Right ventricle myocardium inferior (tissue), 1 donor: ENCODE data around the gene FMO1. TPM values are rescaled to one million over a fixed set of nuclear protein-coding genes. Genes with fewer than 3 reads are reported as not detected.
"Not testable (repeated sequence)": the region's sequence is repeated elsewhere in the genome, so short reads cannot be mapped to it uniquely, and the experiment has no call there.

Experiments used
- ATAC-seq: fragments of 200-7000 bp; cut with Tn5 transposase; one replicate; pipeline ENCODE4 v1.9.1; 2020; ENCODE audit warnings: mild to moderate bottlenecking, moderate library complexity
- DNase-seq: peaks from one replicate; pipeline ENCODE4 v3.0.0; 2021; ENCODE audit errors: missing footprints
- intact Hi-C: fragments of 100-400 bp; cut with DNase I; formaldehyde crosslinking; loops from one replicate; pipeline ENCODE4 v1.11.0; 2022
- total RNA-seq: library from RNA; stranded (reverse); fragmentation: NEBNext Ultra II Directional; extraction: Animal tissue kit (Norgen Biotek cat#: 25700); gene quantifications from one replicate; pipeline ENCODE4 v1.2.1, GENCODE V29; 2021
- donor health status: DM: no; HTN: yes; CAD: no; lungs with severe emphysema.

The FMO1 gene
- total RNA-seq, 1 donor from 2014 or later, result 0.35 TPM

DNA sequence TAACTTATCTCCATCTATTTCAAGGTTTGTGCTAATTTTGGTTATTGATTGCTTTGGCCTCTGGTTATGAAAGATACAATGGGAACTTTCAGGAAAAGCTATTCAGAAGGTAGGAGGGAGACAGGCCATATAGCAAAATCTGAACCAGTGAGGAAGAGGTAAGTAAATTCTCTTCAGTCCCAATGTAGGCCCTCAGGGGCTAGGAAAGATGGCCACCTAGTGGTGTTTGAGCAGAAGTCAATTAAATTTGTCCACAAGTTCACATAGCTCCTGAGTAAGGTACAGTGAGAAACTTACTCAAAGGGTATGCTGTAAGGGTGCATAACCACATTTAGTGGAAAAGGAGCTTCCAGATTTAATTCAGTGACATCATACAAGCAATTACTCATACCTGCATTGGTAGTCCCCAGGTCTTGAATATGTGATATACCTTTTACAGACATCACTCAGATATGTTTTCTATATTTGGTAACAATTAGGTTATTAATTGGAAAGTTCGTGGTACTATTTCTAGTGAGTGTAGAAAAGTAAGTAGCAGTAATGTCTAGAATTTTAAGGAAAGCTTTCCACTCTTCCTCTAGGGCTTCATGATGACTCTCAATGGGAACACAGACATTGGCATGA is 21.4 kb upstream of the FMO1 start:
- no peak for DNase-seq
- ATAC-seq, result peak; percentile 68
- intact Hi-C loops, result loop anchor here (1.0 to 5.0 kb wide), 4 partner anchors 40 to 260 kb away; partner anchors contain the start of gene FMO2

DNA sequence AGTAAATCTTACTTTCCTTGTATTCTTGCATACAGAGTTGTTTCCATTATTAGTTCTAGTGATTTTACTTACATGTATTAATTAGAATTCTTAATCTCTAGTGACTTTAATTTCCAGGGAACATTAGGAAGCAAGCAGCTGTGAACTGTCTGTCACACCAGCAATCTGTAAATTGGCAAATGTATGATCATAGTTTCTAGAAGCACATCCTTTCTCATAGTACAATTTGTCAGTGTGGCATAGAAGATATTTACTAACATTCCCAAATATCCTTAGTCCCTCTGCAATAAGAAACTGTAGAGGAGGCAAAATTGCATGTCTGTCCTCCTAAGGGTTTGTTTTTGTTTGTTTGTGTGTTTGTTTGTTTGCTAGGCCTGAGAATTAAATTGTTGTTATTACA is 17.0 kb upstream of the FMO1 start:
- ATAC-seq (no peak), DNase-seq (no peak)
- intact Hi-C loops, result no loop called here

DNA sequence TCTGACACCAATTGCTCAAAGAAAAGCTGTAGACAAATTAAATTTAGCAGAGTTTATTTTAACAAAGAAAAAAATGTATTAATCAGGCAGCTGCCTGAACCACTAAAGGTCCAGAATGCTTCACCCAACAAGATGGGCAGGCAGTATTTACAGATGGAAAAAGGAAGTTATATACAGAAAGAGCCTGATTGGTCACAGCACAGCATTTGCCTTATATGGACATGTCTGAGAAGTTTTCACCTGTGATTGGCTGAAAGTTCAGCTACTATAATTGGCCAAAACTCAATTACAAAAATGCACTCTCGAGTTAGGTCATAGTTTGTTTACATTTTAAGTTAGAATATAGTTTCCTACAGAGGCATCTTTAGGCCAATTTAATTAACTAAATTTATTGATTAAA is 15.1 kb upstream of the FMO1 start:
- intact Hi-C loops, result no loop called here
- DNase-seq (no peak), ATAC-seq (no peak)

DNA sequence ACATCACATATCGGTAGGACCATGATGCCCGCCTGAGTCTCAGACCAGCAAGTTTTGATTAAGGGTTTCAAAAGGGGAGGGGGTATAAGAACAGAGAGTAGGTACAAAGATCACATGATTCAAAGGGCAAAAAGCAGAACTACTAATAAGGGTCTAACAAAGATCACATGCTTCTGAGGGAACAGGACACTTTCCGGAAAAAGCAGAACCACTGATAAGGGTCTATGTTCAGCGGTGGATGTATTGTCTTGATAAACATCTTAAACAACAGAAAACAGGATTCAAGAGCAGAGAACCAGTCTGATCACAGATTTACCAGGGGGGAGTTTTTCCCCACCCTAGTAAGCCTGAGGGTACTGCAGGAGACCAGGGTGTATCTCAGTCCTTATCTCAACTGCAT is 12.1 kb upstream of the FMO1 start:
- DNase-seq, intact Hi-C loops, ATAC-seq: not testable (repeated sequence)

DNA sequence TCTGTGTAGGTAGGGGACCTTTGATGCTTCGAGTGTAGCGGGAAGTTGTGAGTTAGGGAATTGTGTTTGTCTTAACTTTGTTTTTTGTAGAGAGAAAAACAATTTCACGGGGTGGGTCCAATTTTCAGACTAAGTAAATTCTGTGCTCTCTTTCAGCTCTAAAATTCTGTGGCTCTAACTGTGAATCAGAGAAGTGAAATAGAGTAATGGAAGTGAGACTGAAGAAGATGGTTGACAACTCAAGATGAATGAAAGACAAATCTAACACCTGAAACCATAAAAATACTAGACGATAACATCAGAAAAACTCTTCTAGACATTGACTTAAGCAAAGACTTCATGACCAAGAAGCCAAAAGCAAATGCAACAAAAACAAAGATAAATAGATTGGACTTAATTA is 4.4 kb upstream of the FMO1 start:
- intact Hi-C loops, result no loop called here

DNA sequence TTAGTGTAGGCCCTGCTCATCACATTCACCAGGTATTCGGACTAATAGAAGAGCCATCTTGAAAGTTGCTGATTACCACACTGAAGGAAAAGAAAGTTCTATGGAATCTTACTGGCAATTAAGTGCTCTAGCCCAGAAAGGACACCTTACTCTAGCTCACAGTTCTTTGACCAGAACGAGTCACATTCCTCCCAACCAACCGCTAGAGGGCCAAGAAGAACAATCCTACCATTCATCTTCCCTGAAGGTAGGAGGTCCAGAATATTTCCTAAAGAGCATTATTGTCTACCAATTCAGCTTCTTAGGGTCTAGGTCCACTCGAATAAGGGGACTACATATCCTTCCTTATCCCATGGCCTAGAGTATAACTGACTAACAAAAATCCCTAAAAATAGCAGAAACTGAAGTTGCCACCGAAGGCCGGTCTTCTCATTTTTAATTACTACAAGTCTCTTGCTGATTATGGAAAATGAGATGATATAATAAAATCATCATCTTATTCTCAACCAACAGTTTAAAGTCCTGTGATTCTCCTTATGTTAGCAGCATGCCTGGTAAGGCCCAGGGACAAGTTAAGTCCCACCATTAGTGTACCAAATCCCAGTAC is 2.7 kb upstream of the FMO1 start:
- intact Hi-C loops, result loop anchor here (1.0 kb wide), 1 partner anchor 68 kb away; no protein-coding TSS in a partner anchor
- no peak for DNase-seq
- peak; percentile 60 for ATAC-seq

More for the DNA sequence above, 4.4 kb upstream of the FMO1 start:
- DNase-seq (no peak), ATAC-seq (no peak)

DNA sequence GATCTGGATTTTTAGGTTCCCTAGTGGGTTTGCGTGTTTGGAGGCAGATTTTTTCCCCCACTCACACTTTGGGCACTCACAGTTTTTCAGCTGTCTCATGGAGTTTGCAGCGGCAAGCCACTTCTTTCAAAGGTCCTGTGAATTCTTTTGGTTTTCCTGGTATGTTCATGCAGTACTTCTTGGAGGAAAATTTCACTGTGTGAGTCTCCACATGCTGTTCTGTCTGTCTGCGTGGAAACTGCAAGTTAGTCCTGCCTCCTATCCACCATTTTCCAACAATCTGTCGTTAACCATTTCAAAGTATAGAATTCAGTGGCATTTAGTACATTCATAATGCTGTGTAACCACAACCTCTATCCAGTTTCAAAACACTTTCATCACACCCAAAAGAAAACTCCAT is 793 bp upstream of the FMO1 start:
- intact Hi-C loops, result no loop called here
- DNase-seq (no peak), ATAC-seq (no peak)

DNA sequence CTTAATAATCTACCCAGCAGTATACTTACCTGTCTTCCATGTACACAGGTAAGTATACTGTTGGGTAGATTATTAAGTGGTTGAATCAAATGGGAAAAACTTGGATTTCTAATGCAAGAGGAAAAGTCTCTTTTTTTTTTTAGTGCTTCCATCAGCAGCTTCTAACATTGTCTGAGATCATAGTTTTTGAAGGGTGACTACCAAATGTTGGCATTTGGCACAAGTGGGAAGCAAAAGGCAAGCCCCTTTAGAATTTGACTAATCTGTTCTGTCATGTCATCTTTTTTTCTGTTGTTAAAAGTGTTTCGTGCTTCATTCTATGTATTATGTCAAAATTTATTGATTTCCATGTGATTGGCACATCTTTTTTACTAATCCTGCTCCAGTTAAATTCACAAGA is 547 bp downstream of the FMO1 start:
- no peak for DNase-seq
- intact Hi-C loops, result no loop called here
- ATAC-seq, result no peak

DNA sequence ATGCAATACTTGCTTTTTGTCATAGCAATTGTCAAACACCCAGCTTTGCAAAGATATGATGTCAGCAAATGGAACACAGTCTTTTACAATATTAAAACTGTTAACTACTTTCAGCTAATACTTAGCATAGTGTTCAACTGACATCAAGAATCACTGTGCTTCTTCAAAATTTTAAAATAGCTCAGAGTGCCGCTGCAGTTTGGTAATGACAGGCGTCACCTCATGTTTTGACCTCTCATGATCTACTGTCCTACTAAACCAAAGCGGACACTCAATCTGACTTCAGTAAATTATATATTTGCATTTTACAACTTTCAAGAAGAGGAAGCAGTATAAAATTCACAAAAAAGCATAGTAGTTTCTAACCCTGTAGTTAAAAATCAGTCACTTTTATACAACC is 2.0 kb downstream of the FMO1 start:
- DNase-seq (no peak), ATAC-seq (no peak)
- intact Hi-C loops, result no loop called here

DNA sequence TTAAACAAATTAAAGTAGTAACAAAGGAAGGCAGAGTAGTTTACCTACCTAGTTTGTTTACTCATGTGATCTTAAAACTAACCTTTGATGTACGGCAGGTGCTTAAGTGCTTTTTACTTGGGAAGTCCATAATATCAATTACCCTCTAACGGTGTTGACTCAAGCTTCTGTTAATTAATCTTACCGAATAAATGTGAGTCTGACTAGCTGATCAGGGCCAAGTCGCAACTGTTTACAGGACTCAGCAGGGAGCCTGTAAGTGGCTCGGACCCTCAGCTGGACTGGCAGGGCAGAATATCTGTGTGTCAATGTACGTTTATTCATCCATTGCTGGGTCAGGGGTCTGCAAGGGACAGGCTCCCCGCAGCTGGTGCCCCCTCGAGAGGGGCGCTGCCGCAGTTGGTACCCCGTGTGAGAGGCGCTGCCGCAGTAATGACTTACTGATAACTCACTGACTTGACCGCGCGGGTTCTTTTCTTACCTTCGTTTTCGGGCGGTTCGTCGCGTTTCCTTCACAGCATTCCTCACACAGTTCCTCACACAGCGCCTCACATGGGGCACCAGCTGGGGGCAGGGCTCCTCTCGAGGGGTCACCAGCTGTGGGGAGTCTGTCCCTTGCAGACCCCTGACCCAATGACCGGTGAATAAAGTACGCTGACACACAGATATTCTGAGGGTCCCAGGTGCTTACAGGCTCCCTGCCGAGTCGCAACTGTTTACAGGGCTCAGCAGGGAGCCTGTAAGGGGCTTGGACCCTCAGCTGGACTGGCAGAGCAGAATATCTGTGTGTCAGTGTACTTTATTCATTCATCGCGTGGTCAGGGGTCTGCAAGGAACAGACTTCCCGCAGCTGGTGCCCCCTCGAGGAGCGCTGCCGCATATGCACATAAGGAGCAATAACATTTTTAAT is 3.0 kb downstream of the FMO1 start:
- peak; percentile 31 for ATAC-seq
- no peak for DNase-seq
- intact Hi-C loops, result no loop called here

DNA sequence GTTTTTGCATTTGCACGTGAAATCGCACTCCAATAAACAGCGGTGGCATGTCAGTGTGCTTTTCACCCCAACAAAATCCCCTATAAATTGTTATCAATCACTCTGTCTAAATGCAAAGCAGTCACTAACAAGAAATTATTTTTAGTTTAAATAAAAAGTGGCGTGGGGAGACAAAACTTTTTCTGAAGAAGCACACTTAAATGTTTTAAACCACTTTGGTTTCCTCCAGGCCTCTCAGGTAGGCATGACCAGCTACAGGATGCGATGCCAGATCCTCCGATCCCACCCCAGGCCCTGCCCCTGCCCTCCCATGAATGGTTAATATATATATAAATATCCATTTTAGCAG is 3.6 kb downstream of the FMO1 start:
- intact Hi-C loops, result no loop called here
- DNase-seq (no peak), ATAC-seq (no peak)

DNA sequence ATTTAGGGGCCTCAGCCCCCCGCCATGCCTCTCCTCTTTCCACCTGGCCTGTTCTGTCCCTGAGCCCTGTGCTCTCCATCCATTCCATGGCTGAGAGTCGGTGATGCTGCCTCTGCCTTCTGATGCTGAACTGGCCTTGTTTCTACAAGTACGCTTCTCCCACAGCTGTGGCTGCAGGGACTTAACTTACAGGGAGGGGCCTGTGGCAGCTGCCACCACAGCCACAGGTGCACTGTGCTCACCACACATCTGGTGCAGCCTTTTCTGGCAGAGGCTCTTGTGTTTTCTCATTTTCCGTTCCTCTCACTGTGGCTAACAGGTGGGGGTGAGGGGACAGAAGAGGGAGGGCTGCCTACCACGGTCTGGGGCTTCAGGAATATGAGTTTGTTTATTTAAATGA is 4.2 kb downstream of the FMO1 start:
- intact Hi-C loops, result no loop called here
- ATAC-seq (no peak), DNase-seq (no peak)

DNA sequence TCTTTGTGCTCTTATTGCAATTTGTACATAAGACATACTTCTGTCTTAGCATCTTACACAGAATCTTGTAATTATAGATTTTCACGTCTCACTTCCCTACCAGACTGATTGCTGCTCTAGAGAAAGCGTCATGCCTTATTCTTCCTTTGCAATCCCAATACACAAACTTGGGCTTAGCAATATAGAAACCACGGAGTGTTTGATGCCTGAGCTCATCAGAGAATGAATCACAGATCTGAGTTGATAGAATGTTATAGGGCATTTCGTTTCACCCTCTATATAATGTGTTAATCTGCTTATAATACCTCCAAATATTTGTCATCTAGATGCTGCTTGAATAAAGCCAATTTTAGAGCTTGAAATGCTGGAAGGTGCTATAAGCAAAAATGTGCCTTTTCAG is 6.6 kb downstream of the FMO1 start:
- no peak for ATAC-seq
- DNase-seq, result no peak
- intact Hi-C loops, result no loop called here

DNA sequence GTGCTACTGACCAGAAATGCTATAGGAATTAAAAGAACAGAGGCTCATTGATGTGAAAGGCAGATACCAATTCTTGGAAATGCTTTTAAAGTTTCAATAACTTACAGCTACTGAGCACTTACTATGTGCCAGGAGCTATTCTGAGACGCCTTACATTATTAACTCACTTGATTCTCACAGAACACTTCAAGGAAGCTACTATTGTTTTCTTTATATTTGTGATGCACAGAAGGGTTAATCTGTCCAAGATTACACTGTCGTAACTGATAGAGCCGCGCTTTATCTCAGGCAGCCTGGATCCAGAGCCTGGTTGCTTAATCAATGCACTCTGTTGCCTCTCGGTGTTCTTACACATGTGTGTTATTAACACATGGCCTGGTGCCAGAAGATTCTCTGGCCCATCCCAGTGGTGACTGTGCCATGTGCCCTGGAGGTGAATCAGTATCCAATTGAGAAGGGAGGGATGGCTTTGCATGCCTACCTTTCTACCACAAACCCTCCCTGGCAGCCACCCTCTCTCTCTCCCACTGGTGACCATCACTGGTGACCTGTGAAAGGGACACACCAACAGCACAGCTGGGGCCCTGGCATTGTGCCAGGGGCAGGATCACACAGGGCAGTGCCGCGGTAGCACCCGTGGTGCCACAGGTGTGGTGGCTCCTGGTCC is 8.8 kb downstream of the FMO1 start:
- ATAC-seq, result peak; percentile 40
- no peak for DNase-seq
- intact Hi-C loops, result no loop called here

DNA sequence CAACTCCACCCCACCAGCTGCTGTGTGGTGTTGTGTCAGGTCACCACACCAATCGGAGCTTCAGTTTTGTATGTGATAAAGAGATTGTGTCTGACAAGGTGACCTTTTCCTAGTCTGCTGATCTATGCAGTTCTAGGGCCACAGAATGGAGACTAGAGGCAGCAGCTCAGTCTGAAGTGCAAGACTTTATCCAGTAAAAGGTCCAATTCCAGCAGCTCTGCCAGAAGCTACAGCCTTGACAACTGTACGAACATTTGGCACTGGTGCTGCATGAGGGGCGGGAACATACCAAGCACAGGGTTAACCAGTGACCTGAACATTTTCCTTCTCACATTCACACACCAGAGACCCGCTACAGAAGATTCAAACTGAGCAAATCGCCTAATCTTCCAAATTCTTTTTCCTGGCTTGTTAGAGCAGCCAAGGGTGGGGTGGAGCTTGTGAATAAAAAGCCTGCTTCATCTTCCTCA is 9.3 kb downstream of the FMO1 start:
- intact Hi-C loops, result no loop called here
- peak; percentile 47 for ATAC-seq
- DNase-seq, result no peak

DNA sequence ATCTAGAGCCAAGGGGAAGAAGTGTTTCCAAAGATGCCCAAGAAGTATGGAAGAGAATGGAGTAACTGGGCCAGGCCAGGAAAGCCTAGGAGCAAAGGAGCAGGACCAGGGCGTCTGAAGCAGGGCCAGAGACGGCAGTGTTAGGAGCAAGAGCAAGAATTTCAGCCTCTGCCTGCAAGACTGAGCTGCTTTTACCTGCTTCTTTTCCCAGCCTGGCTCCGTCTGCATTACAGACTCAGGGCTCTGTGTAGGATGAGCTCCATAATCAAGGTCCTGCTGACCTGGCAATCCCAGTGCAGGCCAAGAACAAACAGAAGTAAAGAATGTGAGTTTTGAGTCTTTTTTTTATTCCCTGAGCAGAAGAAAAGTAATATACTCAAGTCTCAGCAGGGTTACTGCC is 10.1 kb downstream of the FMO1 start:
- intact Hi-C loops, result no loop called here
- ATAC-seq, result no peak

DNA sequence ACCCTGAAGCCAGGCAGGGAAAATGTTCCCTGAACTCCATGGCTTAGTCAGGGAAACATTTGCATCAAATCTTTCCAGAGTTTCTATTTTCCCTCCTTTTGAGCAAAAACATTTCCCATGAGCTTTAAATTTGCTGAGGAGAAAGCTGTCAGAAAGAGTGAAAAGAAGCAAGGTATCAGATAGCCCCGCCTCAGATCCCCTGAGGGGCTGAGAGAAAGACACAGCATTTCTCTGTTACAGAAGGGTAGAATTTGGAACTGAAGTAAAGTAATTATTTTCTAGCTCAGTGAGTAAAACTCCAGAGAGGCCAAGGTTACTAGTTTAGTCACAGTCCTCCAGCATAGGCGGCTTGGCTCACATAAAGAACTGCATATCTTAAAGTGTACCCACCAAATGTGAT is 10.6 kb downstream of the FMO1 start:
- DNase-seq (no peak), ATAC-seq (peak; percentile 48)
- intact Hi-C loops, result no loop called here

More for the DNA sequence above, 10.1 kb downstream of the FMO1 start:
- DNase-seq, result no peak

DNA sequence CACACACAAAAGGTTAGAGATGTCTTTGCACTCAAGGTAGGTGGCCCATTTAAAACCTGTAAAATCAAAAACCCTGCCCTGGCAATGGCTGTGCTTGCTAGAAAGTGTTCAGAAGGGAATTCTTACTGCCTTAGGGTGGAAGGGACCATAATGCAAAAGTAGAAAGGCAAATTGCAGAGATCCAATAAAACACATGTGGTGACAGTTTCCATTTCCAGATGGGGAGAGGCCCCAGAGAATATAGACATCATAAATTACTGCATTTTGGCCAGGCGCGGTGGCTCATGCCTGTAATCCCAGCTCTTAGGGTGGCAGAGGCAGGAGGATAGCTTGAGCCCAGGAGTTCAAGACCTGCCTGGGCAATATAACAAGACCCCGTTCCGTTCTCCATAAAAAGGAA is 13.0 kb downstream of the FMO1 start:
- ATAC-seq (no peak), DNase-seq (no peak)
- intact Hi-C loops, result no loop called here

DNA sequence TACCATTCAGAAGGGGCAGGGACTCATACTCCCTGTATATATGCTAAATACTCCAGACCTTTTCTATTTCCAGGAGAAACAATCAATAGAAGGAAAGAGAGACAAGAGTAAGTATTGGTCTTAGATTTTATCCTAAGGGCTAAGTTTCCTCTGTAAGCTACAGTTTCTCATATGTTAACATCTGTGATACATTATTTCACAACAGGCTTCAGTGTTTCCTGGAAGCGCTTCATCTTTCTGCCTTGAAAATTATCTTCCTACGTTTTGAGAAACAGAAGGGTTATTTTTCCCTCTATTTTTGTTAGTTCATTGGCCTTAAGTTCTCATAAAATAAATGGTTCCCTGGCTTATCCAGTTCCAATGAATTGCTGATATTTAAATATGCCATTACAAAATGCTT is 15.6 kb downstream of the FMO1 start:
- intact Hi-C loops, result no loop called here
- no peak for ATAC-seq

More for the DNA sequence above, 15.6 kb downstream of the FMO1 start:
- no peak for DNase-seq
